HCT116 (cell line): Measurements from ENCODE around the gene DYNC1LI1. TPM values are rescaled to one million over a fixed set of nuclear protein-coding genes. Genes with fewer than 3 reads are reported as not detected.

ENCODE experiments used
- ATAC-seq: fragments of 200-7000 bp; cut with Tn5 transposase; 2 replicates; pipeline ENCODE4 v1.9.1; 2020; ENCODE audit warnings: mild to moderate bottlenecking, moderate library complexity
- BruUV-seq: library from RNA; stranded (reverse); fragments of 400-500 nt; replicated peaks from 2 replicates; lab custom pipeline; 2021; lab: Mats Ljungman, UMichigan
- CTCF ChIA-PET: fragments of 300-600 bp; sonication (Branson Sonifier 250); formaldehyde crosslinking; loops from one replicate; lab custom pipeline; 2021; ENCODE audit warnings: antibody characterized with exemption; lab: Charles Lee
- POLR2A ChIA-PET: fragments of 300-600, 350-600 bp; sonication (Branson Sonifier 250); formaldehyde crosslinking; loops from one replicate; lab custom pipeline; 2021; ENCODE audit warnings: antibody characterized with exemption; lab: Charles Lee
- RAD21 ChIA-PET, 2 experiments: fragments of 300-600 bp; sonication (Branson Sonifier 250); formaldehyde crosslinking; loops; one replicate each; lab custom pipeline; 2023; ENCODE audit warnings: low total read pairs in 2 of 2; ENCODE audit not compliant: uncharacterized antibody in 2 of 2, unreplicated experiment in 2 of 2, low non-redundant PET in 1 of 2; lab: Charles Lee
- DNase-seq: peaks from one replicate; pipeline ENCODE4 v3.0.0-alpha.2; 2010; ENCODE audit warnings: low read depth, low spot score
- H2AFZ ChIP-seq: fragments of 200-600 bp; shearing (Covaris generic), sonication (generic); 2 replicates; pipeline ENCODE4 v1.6.1; 2017; ENCODE audit warnings: low read depth, mixed run types, mixed read lengths, antibody characterized with exemption, low read length; ENCODE audit not compliant: poor library complexity, severe bottlenecking
- H3K27ac ChIP-seq: 2 replicates; pipeline ENCODE4 v1.5.1; 2012; ENCODE audit warnings: low read depth, low read length
- H3K27me3 ChIP-seq: fragments of 200-600 bp; sonication (generic); 2 replicates; pipeline ENCODE4 v1.6.1; 2016; ENCODE audit warnings: mixed run types, low read length, mixed read lengths; ENCODE audit not compliant: insufficient read depth
- H3K36me3 ChIP-seq, 2 experiments: fragments of 200-500 bp in 1 of 2; fragments of 200-600 bp in 1 of 2; sonication (Bioruptor generic) in 1 of 2; sonication (generic) in 1 of 2; 2 replicates each; pipeline versions ENCODE4 v1.5.1 to v1.6.1; 2014 to 2016; ENCODE audit warnings: low read length in 2 of 2, inconsistent platforms in 1 of 2, mixed read lengths in 1 of 2, mixed run types in 1 of 2; ENCODE audit not compliant: insufficient read depth in 2 of 2, control insufficient read depth in 1 of 2
- H3K4me1 ChIP-seq, 2 experiments: fragments of 200-600 bp in 1 of 2; sonication (generic) in 1 of 2; 2 replicates each; pipeline versions ENCODE4 v1.5.1 to v1.6.1; 2012 to 2017; ENCODE audit warnings: low read length in 2 of 2, inconsistent platforms in 1 of 2, mild to moderate bottlenecking in 1 of 2, mixed read lengths in 1 of 2, mixed run types in 1 of 2, moderate library complexity in 1 of 2; ENCODE audit not compliant: insufficient read depth in 2 of 2, control insufficient read depth in 1 of 2
- H3K4me2 ChIP-seq: fragments of 200-600 bp; sonication (generic); 2 replicates; pipeline ENCODE4 v1.6.1; 2017; ENCODE audit warnings: mixed run types, low read length, mixed read lengths
- H3K4me3 ChIP-seq, 2 experiments: fragments of 200-600 bp in 1 of 2; sonication (generic) in 1 of 2; replicated peaks in 1 of 2; 2 replicates each; pipeline ENCODE4 v1.5.1; 2011 to 2016; ENCODE audit warnings: low read length in 2 of 2, control low read depth in 1 of 2, low read depth in 1 of 2, mild to moderate bottlenecking in 1 of 2, mixed read lengths in 1 of 2, mixed run types in 1 of 2
- H3K79me2 ChIP-seq: fragments of 200-600 bp; sonication (generic); 2 replicates; pipeline ENCODE4 v1.6.1; 2017; ENCODE audit warnings: mild to moderate bottlenecking, mixed run types, low read length, moderate library complexity, mixed read lengths; ENCODE audit not compliant: insufficient read depth
- H3K9ac ChIP-seq: fragments of 200-600 bp; sonication (generic); 2 replicates; pipeline ENCODE4 v1.6.1; 2016; ENCODE audit warnings: low read length, mixed read lengths
- H3K9me2 ChIP-seq: fragments of 200-600 bp; sonication (generic), shearing (Covaris generic); 2 replicates; pipeline ENCODE4 v1.6.1; 2017; ENCODE audit warnings: mixed run types, mild to moderate bottlenecking, moderate library complexity; ENCODE audit not compliant: insufficient read depth
- H3K9me3 ChIP-seq, 2 experiments: fragments of 200-500 bp in 1 of 2; fragments of 200-600 bp in 1 of 2; sonication (Bioruptor generic) in 1 of 2; sonication (generic) in 1 of 2; 2 replicates each; pipeline ENCODE4 v1.6.1; 2014 to 2017; ENCODE audit warnings: low read length in 2 of 2, mixed read lengths in 2 of 2, inconsistent platforms in 1 of 2, low read depth in 1 of 2, mild to moderate bottlenecking in 1 of 2, mixed run types in 1 of 2, moderate library complexity in 1 of 2; ENCODE audit not compliant: control insufficient read depth in 1 of 2, insufficient read depth in 1 of 2
- H4K20me1 ChIP-seq: fragments of 200-600 bp; sonication (generic), shearing (Covaris generic); 2 replicates; pipeline ENCODE4 v1.6.1; 2017; ENCODE audit warnings: mixed run types, mild to moderate bottlenecking, moderate library complexity; ENCODE audit not compliant: insufficient read depth
- CBX3 ChIP-seq: IDR thresholded peaks from 2 replicates; pipeline ENCODE4 v1.6.1; 2012; ENCODE audit warnings: low read depth
- EZH2phosphoT487 ChIP-seq: fragments of 200-600 bp; IDR thresholded peaks from 2 replicates; pipeline ENCODE4 v1.6.1; 2018; ENCODE audit warnings: antibody characterized with exemption, borderline replicate concordance
- JUND ChIP-seq: IDR thresholded peaks from 2 replicates; pipeline ENCODE4 v1.6.1; 2012
- POLR2A ChIP-seq: IDR thresholded peaks from 2 replicates; pipeline ENCODE4 v1.7.0; 2011; ENCODE audit warnings: borderline replicate concordance; ENCODE audit not compliant: insufficient read depth, insufficient read length; ENCODE audit errors: extremely low read depth
- POLR2AphosphoS5 ChIP-seq: IDR thresholded peaks from 2 replicates; pipeline ENCODE4 v1.6.1; 2011; ENCODE audit warnings: mild to moderate bottlenecking, low read depth, low read length, moderate library complexity
- SIN3A ChIP-seq: IDR thresholded peaks from 2 replicates; pipeline ENCODE4 v1.6.1; 2012; ENCODE audit warnings: low read depth
- SP1 ChIP-seq: IDR thresholded peaks from 2 replicates; pipeline ENCODE4 v1.6.1; 2012; ENCODE audit warnings: low read depth
- SRF ChIP-seq: IDR thresholded peaks from 2 replicates; pipeline ENCODE4 v1.6.1; 2012; ENCODE audit warnings: low read depth
- ZFX ChIP-seq: fragments of 450-650 bp; IDR thresholded peaks from 2 replicates; pipeline ENCODE4 v1.6.1; 2017
- ZNF274 ChIP-seq: fragments of 200-500 bp; sonication (Bioruptor generic); IDR thresholded peaks from 2 replicates; pipeline ENCODE4 v1.6.1; 2014; ENCODE audit warnings: mild to moderate bottlenecking, low read depth, low read length, inconsistent platforms
- intact Hi-C: fragments of 100-400 bp; cut with micrococcal nuclease; formaldehyde crosslinking; loops from 2 replicates; pipeline ENCODE4 v1.10.0; 2022
- total RNA-seq: library from RNA; stranded (reverse); gene quantifications from one replicate; pipeline ENCODE4 v1.2.1, GENCODE V29; 2021; ENCODE audit not compliant: unreplicated experiment
- TF ChIP-seq, protein P1 (sequence below): IDR thresholded peaks from 2 replicates; pipeline ENCODE4 v1.6.1; 2011; ENCODE audit warnings: mild to moderate bottlenecking, low read length, moderate library complexity; ENCODE audit not compliant: insufficient replicate concordance; ENCODE audit errors: extremely low read depth
- TF ChIP-seq, protein P2 (sequence below), 3 experiments: fragments of 200-600 bp in 1 of 3; sonication (generic) in 1 of 3; IDR thresholded peaks in 2 of 3; conservative IDR thresholded peaks in 1 of 3; 2 replicates each; pipeline ENCODE4 v1.5.1; 2012 to 2017; ENCODE audit warnings: low read depth in 2 of 3, low read length in 2 of 3, antibody characterized with exemption in 1 of 3, borderline replicate concordance in 1 of 3, control low read depth in 1 of 3, mild to moderate bottlenecking in 1 of 3, mixed read lengths in 1 of 3, mixed run types in 1 of 3, moderate library complexity in 1 of 3; ENCODE audit not compliant: insufficient read depth in 1 of 3

DYNC1LI1 gene
- total RNA-seq, 1 experiment from 2014 or later, result 39.4 TPM

DNA sequence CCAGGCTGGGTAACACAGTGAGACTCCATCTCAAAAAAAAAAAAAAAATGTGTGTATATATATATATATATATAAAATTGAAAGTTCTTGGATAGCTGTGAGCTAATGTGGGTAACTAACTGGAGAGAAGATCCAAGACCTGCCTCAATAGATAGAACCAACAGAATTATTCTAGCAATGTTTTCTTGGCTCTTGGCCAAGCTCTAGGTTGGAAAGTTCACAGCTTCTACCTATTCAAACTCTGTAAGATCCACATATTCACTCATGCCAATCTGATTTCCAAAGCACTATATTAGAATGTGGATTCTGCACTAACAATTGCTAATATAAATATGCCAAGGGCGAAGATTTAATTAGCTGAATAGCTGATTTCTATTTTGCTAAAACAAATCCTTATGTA lies 38.2 kb downstream of the DYNC1LI1 start:
- DNase-seq, result no peak
- H4K20me1 ChIP-seq, result no peaks in the 10 kb centered on the region
- no peak overlapping the region for H3K4me3 ChIP-seq
- no peaks in the 10 kb centered on the region for H3K9me3 ChIP-seq
- intact Hi-C loops, result no loop called here
- TF ChIP-seq EZH2phosphoT487, result no peak
- TF ChIP-seq, protein P1, sequence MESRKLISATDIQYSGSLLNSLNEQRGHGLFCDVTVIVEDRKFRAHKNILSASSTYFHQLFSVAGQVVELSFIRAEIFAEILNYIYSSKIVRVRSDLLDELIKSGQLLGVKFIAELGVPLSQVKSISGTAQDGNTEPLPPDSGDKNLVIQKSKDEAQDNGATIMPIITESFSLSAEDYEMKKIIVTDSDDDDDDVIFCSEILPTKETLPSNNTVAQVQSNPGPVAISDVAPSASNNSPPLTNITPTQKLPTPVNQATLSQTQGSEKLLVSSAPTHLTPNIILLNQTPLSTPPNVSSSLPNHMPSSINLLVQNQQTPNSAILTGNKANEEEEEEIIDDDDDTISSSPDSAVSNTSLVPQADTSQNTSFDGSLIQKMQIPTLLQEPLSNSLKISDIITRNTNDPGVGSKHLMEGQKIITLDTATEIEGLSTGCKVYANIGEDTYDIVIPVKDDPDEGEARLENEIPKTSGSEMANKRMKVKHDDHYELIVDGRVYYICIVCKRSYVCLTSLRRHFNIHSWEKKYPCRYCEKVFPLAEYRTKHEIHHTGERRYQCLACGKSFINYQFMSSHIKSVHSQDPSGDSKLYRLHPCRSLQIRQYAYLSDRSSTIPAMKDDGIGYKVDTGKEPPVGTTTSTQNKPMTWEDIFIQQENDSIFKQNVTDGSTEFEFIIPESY, result no peak
- TF ChIP-seq ZFX, result no peak
- no peak for TF ChIP-seq JUND
- TF ChIP-seq CBX3, result no peak
- TF ChIP-seq POLR2AphosphoS5, result no peak
- TF ChIP-seq SP1, result no peak
- TF ChIP-seq, protein P2, sequence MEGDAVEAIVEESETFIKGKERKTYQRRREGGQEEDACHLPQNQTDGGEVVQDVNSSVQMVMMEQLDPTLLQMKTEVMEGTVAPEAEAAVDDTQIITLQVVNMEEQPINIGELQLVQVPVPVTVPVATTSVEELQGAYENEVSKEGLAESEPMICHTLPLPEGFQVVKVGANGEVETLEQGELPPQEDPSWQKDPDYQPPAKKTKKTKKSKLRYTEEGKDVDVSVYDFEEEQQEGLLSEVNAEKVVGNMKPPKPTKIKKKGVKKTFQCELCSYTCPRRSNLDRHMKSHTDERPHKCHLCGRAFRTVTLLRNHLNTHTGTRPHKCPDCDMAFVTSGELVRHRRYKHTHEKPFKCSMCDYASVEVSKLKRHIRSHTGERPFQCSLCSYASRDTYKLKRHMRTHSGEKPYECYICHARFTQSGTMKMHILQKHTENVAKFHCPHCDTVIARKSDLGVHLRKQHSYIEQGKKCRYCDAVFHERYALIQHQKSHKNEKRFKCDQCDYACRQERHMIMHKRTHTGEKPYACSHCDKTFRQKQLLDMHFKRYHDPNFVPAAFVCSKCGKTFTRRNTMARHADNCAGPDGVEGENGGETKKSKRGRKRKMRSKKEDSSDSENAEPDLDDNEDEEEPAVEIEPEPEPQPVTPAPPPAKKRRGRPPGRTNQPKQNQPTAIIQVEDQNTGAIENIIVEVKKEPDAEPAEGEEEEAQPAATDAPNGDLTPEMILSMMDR (IDR thresholded peaks at IDR 0.05 in 2 of 3, conservative IDR thresholded peaks at IDR 0.05 in 1 of 3; ENCODE audit: borderline replicate concordance in 1 of 3, insufficient read depth in 1 of 3, low read depth in 2 of 3, low read length in 2 of 3), result no peak
- TF ChIP-seq POLR2A, result no peak
- no peak for TF ChIP-seq SRF
- no peak for TF ChIP-seq SIN3A
- TF ChIP-seq ZNF274, result no peak
- no peaks in the 10 kb centered on the region for H3K4me1 ChIP-seq
- ChIA-PET RAD21 (no interaction called here), POLR2A (no interaction called here), CTCF (no interaction called here)
- H3K36me3 ChIP-seq, result peaks cover 10 to 12% of the 10 kb centered on the region in 2 experiments
- H3K79me2 ChIP-seq, result peaks cover 10% of the 10 kb centered on the region; the same call in 1 of the 2 replicates
- no TSS peak for BruUV-seq
- H2AFZ ChIP-seq, result no peak overlapping the region
- H3K27ac ChIP-seq, result no peak overlapping the region
- no peak for ATAC-seq
- H3K9ac ChIP-seq, result no peak overlapping the region
- no peaks in the 10 kb centered on the region for H3K9me2 ChIP-seq
- no peaks in the 10 kb centered on the region for H3K27me3 ChIP-seq
- H3K4me2 ChIP-seq, result no peak overlapping the region
